Omental fat pad (tissue), 4 donors: ENCODE measurements around the gene EYA4. TPM values are rescaled to one million over a fixed set of nuclear protein-coding genes. Genes with fewer than 3 reads are reported as not detected.
A peak's percentile ranks its signal among the peaks of the same experiment; 100 is the strongest.

Source experiments
- ATAC-seq: fragments of 150-250 bp; one replicate; pipeline ENCODE4 v1.9.1; 2016; ENCODE audit warnings: mild to moderate bottlenecking, moderate library complexity; ENCODE audit not compliant: low FRiP score
- DNase-seq: peaks from one replicate; pipeline ENCODE4 v3.0.0-alpha.2; 2019; ENCODE audit warnings: low spot score
- CTCF ChIP-seq, 3 donors: fragments of 450-650 bp; IDR thresholded peaks; one replicate each; pipeline ENCODE4 v1.5.1; 2016 to 2017; ENCODE audit warnings: antibody characterized with exemption in 3 of 3, mild to moderate bottlenecking in 3 of 3, moderate library complexity in 2 of 3
- total RNA-seq, 4 donors: library from RNA; depleted of rRNA; stranded (reverse); fragments of >200 nt; gene quantifications; one replicate each; pipeline ENCODE4 v1.1.0, GENCODE V29; 2016

EYA4 gene
- total RNA-seq, 4 donors from 2014 or later, result 1.1 to 4.2 (median 2.0) TPM

GRCh38 chr6:133428295-133428694, 187.1 kb downstream of the EYA4 start:
- ATAC-seq (no peak), DNase-seq (no peak)
- no peak for TF ChIP-seq CTCF (IDR thresholded peaks at IDR 0.05)

GRCh38 chr6:133430530-133430929, 189.4 kb downstream of the EYA4 start:
- no peak for TF ChIP-seq CTCF (IDR thresholded peaks at IDR 0.05)
- no peak for ATAC-seq
- no peak for DNase-seq

- no peak for TF ChIP-seq CTCF (IDR thresholded peaks at IDR 0.05)
- no peak for DNase-seq
- no peak for ATAC-seq
Observed at GRCh38 chr6:133431031-133431430, 189.9 kb downstream of the EYA4 start.

GRCh38 chr6:133432021-133432989, 191.1 kb downstream of the EYA4 start:
- no peak for DNase-seq
- no peak for TF ChIP-seq CTCF (IDR thresholded peaks at IDR 0.05)
- peak; percentile 15 for ATAC-seq

GRCh38 chr6:133435065-133435728, 194.0 kb downstream of the EYA4 start:
- ATAC-seq, result peak; percentile 35
- DNase-seq, result no peak

GRCh38 chr6:133436652-133437051, 195.5 kb downstream of the EYA4 start:
- no peak for TF ChIP-seq CTCF (IDR thresholded peaks at IDR 0.05)
- DNase-seq (no peak), ATAC-seq (no peak)

More at GRCh38 chr6:133435065-133435728, 194.0 kb downstream of the EYA4 start:
- TF ChIP-seq CTCF (IDR thresholded peaks at IDR 0.05), result no peak
